B cell (primary cell): ENCODE data around the gene CD300LB. TPM values are rescaled to one million over a fixed set of nuclear protein-coding genes. Genes with fewer than 3 reads are reported as not detected.

Experiments
- ATAC-seq: fragments of 200-7000 bp; cut with Tn5 transposase; one replicate; pipeline ENCODE4 v1.10.0; 2021; ENCODE audit warnings: low read depth, mild to moderate bottlenecking, moderate number of reproducible peaks, moderate library complexity
- CTCF ChIA-PET: fragments of 350-600 bp; sonication (Branson Sonifier 250); formaldehyde crosslinking; loops from one replicate; lab custom pipeline; 2021; ENCODE audit warnings: antibody characterized with exemption, inconsistent platforms; lab: Charles Lee
- POLR2A ChIA-PET: fragments of 350-600 bp; sonication (Branson Sonifier 250); formaldehyde crosslinking; loops from one replicate; lab custom pipeline; 2021; ENCODE audit warnings: antibody characterized with exemption; lab: Charles Lee
- DNase-seq: peaks from one replicate; pipeline ENCODE4 v3.0.0; 2013
- H2AFZ ChIP-seq: 2 replicates; pipeline ENCODE4 v1.6.1; 2012; ENCODE audit warnings: mild to moderate bottlenecking, low read depth, low read length; ENCODE audit not compliant: insufficient read depth, poor library complexity, severe bottlenecking
- H3K27ac ChIP-seq, 2 donors: 1 replicate in 1 of 2; 2 replicates in 1 of 2; pipeline ENCODE4 v1.5.1; 2012 to 2013; ENCODE audit warnings: low read length in 2 of 2, mild to moderate bottlenecking in 2 of 2, moderate library complexity in 1 of 2
- H3K27me3 ChIP-seq, 4 experiments: fragments of 200-600 bp in 1 of 4; sonication (generic) in 1 of 4; replicated peaks in 1 of 4; 1 replicate in 2 of 4; 2 replicates in 2 of 4; pipeline versions ENCODE4 v1.6.1 to v1.7.0; 2013 to 2016; ENCODE audit warnings: low read length in 3 of 4, mild to moderate bottlenecking in 2 of 4, mixed read lengths in 1 of 4, moderate library complexity in 1 of 4; ENCODE audit not compliant: insufficient read depth in 4 of 4, control insufficient read depth in 3 of 4; ENCODE audit errors: control extremely low read depth in 1 of 4
- H3K36me3 ChIP-seq, 2 experiments: replicated peaks in 1 of 2; 1 replicate in 1 of 2; 2 replicates in 1 of 2; pipeline versions ENCODE4 v1.6.1 to v1.7.1; 2013; ENCODE audit warnings: low read length in 1 of 2; ENCODE audit not compliant: insufficient read depth in 2 of 2, control insufficient read depth in 1 of 2; ENCODE audit errors: control extremely low read depth in 1 of 2, extremely low read depth in 1 of 2
- H3K4me1 ChIP-seq, 2 donors: fragments of 200-600 bp in 1 of 2; sonication (generic) in 1 of 2; 1 replicate in 1 of 2; 2 replicates in 1 of 2; pipeline versions ENCODE4 v1.5.1 to v1.6.1; 2013 to 2017; ENCODE audit warnings: low read length in 2 of 2; ENCODE audit not compliant: control insufficient read depth in 2 of 2, insufficient read depth in 2 of 2
- H3K4me2 ChIP-seq: replicated peaks from 2 replicates; pipeline ENCODE3; 2012; ENCODE audit warnings: mild to moderate bottlenecking, low read depth, low read length; ENCODE audit not compliant: poor library complexity, severe bottlenecking
- H3K4me3 ChIP-seq, 5 experiments: fragments of 200-600 bp in 1 of 5; sonication (generic) in 1 of 5; 1 replicate in 3 of 5; 2 replicates in 2 of 5; pipeline versions ENCODE4 v1.5.1 to v1.7.0; 2011 to 2016; ENCODE audit warnings: low read length in 4 of 5, mild to moderate bottlenecking in 4 of 5, low read depth in 2 of 5, control low read depth in 1 of 5, moderate library complexity in 1 of 5; ENCODE audit not compliant: insufficient read depth in 1 of 5; ENCODE audit errors: control extremely low read depth in 1 of 5, extremely low read depth in 1 of 5
- H3K79me2 ChIP-seq: fragments of 200-600 bp; sonication (generic); one replicate; pipeline ENCODE4 v1.6.0; 2016; ENCODE audit warnings: low read length; ENCODE audit not compliant: control insufficient read depth, insufficient read depth
- H3K9ac ChIP-seq: fragments of 200-600 bp; sonication (generic); 2 replicates; pipeline ENCODE4 v1.6.1; 2017; ENCODE audit warnings: mild to moderate bottlenecking, low read length, moderate library complexity
- H3K9me3 ChIP-seq, 3 donors: one replicate each; pipeline versions ENCODE4 v1.6.1 to v1.7.1; 2013; ENCODE audit warnings: low read length in 2 of 3; ENCODE audit not compliant: control insufficient read depth in 2 of 3, insufficient read depth in 1 of 3; ENCODE audit errors: control extremely low read depth in 1 of 3
- H4K20me1 ChIP-seq: 2 replicates; pipeline ENCODE4 v1.6.0; 2012; ENCODE audit warnings: mild to moderate bottlenecking, low read length; ENCODE audit not compliant: insufficient read depth, control insufficient read depth, poor library complexity, severe bottlenecking
- H3K27ac Mint-ChIP-seq: one replicate; pipeline ENCODE4 v1.8.0; 2021; ENCODE audit warnings: mixed read lengths
- H3K27me3 Mint-ChIP-seq: one replicate; pipeline ENCODE4 v1.8.0; 2021; ENCODE audit warnings: mixed read lengths
- H3K4me1 Mint-ChIP-seq: one replicate; pipeline ENCODE4 v1.8.0; 2021; ENCODE audit warnings: mixed read lengths
- H3K4me3 Mint-ChIP-seq: one replicate; pipeline ENCODE4 v1.8.0; 2021; ENCODE audit warnings: mixed read lengths
- H3K9me3 Mint-ChIP-seq: one replicate; pipeline ENCODE4 v1.8.0; 2022; ENCODE audit warnings: mixed read lengths; ENCODE audit not compliant: insufficient read depth
- EZH2 ChIP-seq: IDR thresholded peaks from 2 replicates; pipeline ENCODE4 v1.6.1; 2012; ENCODE audit warnings: borderline replicate concordance, low read depth, mild to moderate bottlenecking, moderate library complexity, low read length; ENCODE audit not compliant: insufficient read depth, poor library complexity, severe bottlenecking
- WGBS: methylation state at CpG from one replicate; pipeline ENCODE4 v1.1.5; 2013; ENCODE audit warnings: missing lambda C conversion rate; ENCODE audit not compliant: insufficient coverage; 5-methylcytosine and 5-hydroxymethylcytosine counted together
- intact Hi-C: fragments of 100-400 bp; cut with micrococcal nuclease; formaldehyde crosslinking; loops from one replicate; pipeline ENCODE4 v1.10.0; 2022
- polyA plus RNA-seq: library from polyadenylated mRNA; depleted of rRNA; stranded (reverse); fragments of >200 nt; gene quantifications from 2 replicates; pipeline ENCODE4 v1.2.3, GENCODE V29; 2012
- total RNA-seq, 2 donors: library from RNA; stranded (reverse); fragments of 120-200 nt in 1 of 2; gene quantifications; 1 replicate in 1 of 2; 2 replicates in 1 of 2; pipeline versions ENCODE4 v1.2.3 to v1.2.4, GENCODE V29; 2013 to 2022
- TF ChIP-seq, protein P1 (sequence below): fragments of 200-600 bp; IDR thresholded peaks from one replicate; pipeline ENCODE4 v1.8.0; 2022; ENCODE audit warnings: antibody characterized with exemption, mild to moderate bottlenecking

CD300LB gene
- total and polyA plus RNA-seq, 2 donors (not counting 1 experiment from before 2014, with no cell fraction given): 0.12 to 0.39 TPM

DNA sequence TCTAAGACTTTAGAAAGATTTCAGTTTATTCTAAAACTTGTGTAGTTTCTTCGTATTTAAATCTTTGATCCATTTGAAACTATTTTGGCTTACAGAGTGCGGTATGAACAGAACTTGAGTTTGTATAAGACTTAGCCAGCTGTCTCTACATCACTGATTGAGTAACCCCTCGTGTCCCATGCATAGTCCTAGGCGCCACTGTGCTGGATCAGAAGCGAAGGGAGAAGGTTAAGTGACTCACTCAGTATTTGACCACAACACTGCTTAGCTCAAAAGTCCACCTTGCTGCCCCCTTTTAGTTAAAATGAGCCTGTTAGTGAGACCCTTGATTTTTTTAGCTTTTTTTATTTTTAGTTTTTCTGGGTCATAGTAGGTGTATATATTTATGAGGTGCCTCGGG is 28.4 kb downstream of the CD300LB start:
- Histone ChIP-seq H4K20me1 (no peaks in the 10 kb centered on the region), H3K36me3 (no peaks in the 10 kb centered on the region), H3K4me1 (no peaks in the 10 kb centered on the region), H3K9me3 (no peaks in the 10 kb centered on the region), H3K79me2 (no peaks in the 10 kb centered on the region), H2AFZ (no peak overlapping the region), H3K27me3 (no peaks in the 10 kb centered on the region), H3K4me3 (no peak overlapping the region), H3K27ac (no peak overlapping the region), H3K4me2 (no peak overlapping the region), H3K9ac (no peak overlapping the region)
- Mint-ChIP-seq H3K4me1 (no peaks in the 10 kb centered on the region), H3K27ac (no peak overlapping the region), H3K27me3 (peaks cover 3% of the 10 kb centered on the region), H3K4me3 (no peak overlapping the region), H3K9me3 (no peaks in the 10 kb centered on the region)
- ChIA-PET CTCF (interaction anchor here (0.7 kb wide), 1 partner anchor 125 kb away, joined by 3 read pairs; no protein-coding TSS in a partner anchor), POLR2A (no interaction called here)
- ATAC-seq (no peak), DNase-seq (no peak)
- 100% methylated on average over 2 of the region's 6 CpGs for WGBS
- no peak for TF ChIP-seq EZH2
- TF ChIP-seq, protein P1, sequence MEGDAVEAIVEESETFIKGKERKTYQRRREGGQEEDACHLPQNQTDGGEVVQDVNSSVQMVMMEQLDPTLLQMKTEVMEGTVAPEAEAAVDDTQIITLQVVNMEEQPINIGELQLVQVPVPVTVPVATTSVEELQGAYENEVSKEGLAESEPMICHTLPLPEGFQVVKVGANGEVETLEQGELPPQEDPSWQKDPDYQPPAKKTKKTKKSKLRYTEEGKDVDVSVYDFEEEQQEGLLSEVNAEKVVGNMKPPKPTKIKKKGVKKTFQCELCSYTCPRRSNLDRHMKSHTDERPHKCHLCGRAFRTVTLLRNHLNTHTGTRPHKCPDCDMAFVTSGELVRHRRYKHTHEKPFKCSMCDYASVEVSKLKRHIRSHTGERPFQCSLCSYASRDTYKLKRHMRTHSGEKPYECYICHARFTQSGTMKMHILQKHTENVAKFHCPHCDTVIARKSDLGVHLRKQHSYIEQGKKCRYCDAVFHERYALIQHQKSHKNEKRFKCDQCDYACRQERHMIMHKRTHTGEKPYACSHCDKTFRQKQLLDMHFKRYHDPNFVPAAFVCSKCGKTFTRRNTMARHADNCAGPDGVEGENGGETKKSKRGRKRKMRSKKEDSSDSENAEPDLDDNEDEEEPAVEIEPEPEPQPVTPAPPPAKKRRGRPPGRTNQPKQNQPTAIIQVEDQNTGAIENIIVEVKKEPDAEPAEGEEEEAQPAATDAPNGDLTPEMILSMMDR: no peak
- intact Hi-C loops: no loop called here

DNA sequence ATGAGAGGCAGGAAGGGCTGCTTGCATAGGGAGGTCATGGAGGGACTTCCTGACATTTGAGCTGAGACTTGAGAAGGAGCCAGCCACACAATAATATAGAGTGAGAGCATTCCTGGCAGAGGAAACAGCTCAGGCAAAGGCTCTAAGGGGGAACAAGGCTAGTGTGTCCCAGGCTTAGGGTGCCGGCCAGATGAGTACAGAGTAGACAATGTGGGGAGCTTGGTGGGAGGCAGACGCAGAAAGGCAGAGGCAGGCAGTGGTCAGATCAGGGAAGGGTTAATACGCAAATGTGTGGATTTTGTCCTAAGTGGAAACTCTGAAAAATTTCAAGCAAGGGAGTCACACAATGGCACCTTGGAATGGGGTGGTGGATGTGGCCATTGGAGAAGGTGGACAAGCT is 31.3 kb downstream of the CD300LB start:
- Histone ChIP-seq H3K27ac (no peak overlapping the region), H2AFZ (no peak overlapping the region), H3K36me3 (no peaks in the 10 kb centered on the region), H3K79me2 (no peaks in the 10 kb centered on the region), H3K4me1 (no peaks in the 10 kb centered on the region), H3K4me3 (no peak overlapping the region), H3K9me3 (no peaks in the 10 kb centered on the region), H3K27me3 (no peaks in the 10 kb centered on the region), H3K9ac (no peak overlapping the region), H3K4me2 (no peak overlapping the region), H4K20me1 (no peaks in the 10 kb centered on the region)
- 98% methylated on average over 3 of the region's 3 CpGs for WGBS
- ATAC-seq: no peak
- TF ChIP-seq EZH2: no peak
- TF ChIP-seq, protein P1: no peak
- Mint-ChIP-seq H3K4me3 (no peak overlapping the region), H3K4me1 (no peaks in the 10 kb centered on the region), H3K9me3 (no peaks in the 10 kb centered on the region), H3K27ac (no peak overlapping the region), H3K27me3 (peaks cover 4% of the 10 kb centered on the region)
- DNase-seq: no peak
- intact Hi-C loops: no loop called here
- POLR2A ChIA-PET: no interaction called here
- CTCF ChIA-PET: interaction anchor here (1.2 to 1.9 kb wide), 3 partner anchors 10 to 132 kb away, joined by 3 to 7 read pairs (median 5); partner anchors contain the start of gene GPR142
